Measurements from ENCODE around the gene CD53. TPM values are rescaled to one million over a fixed set of nuclear protein-coding genes. Genes with fewer than 3 reads are reported as not detected.
A peak's percentile ranks its signal among the peaks of the same experiment; 100 is the strongest.

Gene CD53
- total and polyA plus RNA-seq, 9 of the 15 experiments (the other 6 are each of a cell fraction or from before 2014, with no cell fraction given) = 63.5 to 220 (median 131) TPM

DNA sequence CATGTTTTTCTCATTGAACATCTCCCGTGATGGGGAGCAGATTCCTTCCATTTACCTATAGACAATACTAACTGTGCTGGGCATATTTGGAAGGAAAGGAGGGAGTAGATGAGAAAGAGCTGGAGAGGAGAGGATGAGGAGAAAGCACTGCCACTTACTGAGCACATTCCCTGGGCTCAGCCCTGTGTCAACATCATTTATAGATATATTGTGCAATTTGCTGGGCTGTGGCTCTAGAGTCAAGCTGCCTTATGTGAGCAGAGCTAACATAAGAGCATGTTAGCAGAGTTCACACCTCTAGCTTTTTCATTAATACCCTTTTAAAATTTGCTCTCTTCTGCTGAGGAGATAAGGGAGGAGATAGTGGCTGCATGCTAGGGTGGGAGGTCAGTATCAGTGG lies 22.3 kb upstream of the CD53 start:
- DNase-seq (ENCODE audit: extremely low read depth in 1 of 4, low spot score in 3 of 4) (no peak), FAIRE-seq (no peak), ATAC-seq (no peak)
- Histone ChIP-seq H4K20me1 (replicated peaks; ENCODE audit: control insufficient read depth, insufficient read depth, low read length) (no peaks in the 10 kb centered on the region), H3K9me3 (replicated peaks; ENCODE audit: control insufficient read depth, insufficient read depth, low read depth, low read length) (no peaks in the 10 kb centered on the region), H3K36me3 (ENCODE audit: control insufficient read depth, insufficient read depth, low read length) (no peaks in the 10 kb centered on the region), H3K4me3 (no peak overlapping the region), H2AFZ (ENCODE audit: low read depth, low read length) (no peak overlapping the region), H3K4me1 (replicated peaks in 1 of 2; ENCODE audit: control insufficient read depth in 2 of 2, insufficient read depth in 2 of 2, low read length in 2 of 2) (peaks cover 0 to 4% of the 10 kb centered on the region in 2 experiments; a peak in 1 of 5 replicates), H3K9me1 (ENCODE audit: control insufficient read depth, insufficient read depth, low read length) (no peaks in the 10 kb centered on the region), H3K27me3 (ENCODE audit: control insufficient read depth in 2 of 2, insufficient read depth in 2 of 2, low read length in 2 of 2) (peaks cover 0 to 11% of the 10 kb centered on the region in 2 experiments; a peak in 2 of 5 replicates), H3K27ac (ENCODE audit: extremely low read depth, low read depth, low read length) (no peak overlapping the region), H3K9ac (ENCODE audit: insufficient read depth in 1 of 2, low read depth in 2 of 2, low read length in 2 of 2) (no peak overlapping the region), H3K4me2 (ENCODE audit: insufficient read depth, low read length) (no peak overlapping the region), H3K79me2 (ENCODE audit: control insufficient read depth, insufficient read depth, low read length) (no peaks in the 10 kb centered on the region)
- in situ Hi-C loops (cut with MboI) = no loop called here
- no peak for TF ChIP-seq NFE2 (IDR thresholded peaks at IDR 0.05; ENCODE audit: low read depth)
- TF ChIP-seq ZNF124 (CRISPR knock-in tag; IDR thresholded peaks at IDR 0.05) = no peak
- TF ChIP-seq KLF10 (CRISPR knock-in tag; IDR thresholded peaks at IDR 0.05) = no peak
- TF ChIP-seq, protein P1, sequence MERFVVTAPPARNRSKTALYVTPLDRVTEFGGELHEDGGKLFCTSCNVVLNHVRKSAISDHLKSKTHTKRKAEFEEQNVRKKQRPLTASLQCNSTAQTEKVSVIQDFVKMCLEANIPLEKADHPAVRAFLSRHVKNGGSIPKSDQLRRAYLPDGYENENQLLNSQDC (CRISPR knock-in tag; IDR thresholded peaks at IDR 0.05) = no peak
- peak; percentile 80 for TF ChIP-seq CEBPB (tag; IDR thresholded peaks at IDR 0.05)
- no peak for TF ChIP-seq ZKSCAN8 (CRISPR knock-in tag; IDR thresholded peaks at IDR 0.05)
- TF ChIP-seq MEF2D (tag; conservative IDR thresholded peaks at IDR 0.05; ENCODE audit: low read depth) = no peak
- no peak for TF ChIP-seq CHD2 (IDR thresholded peaks at IDR 0.05; ENCODE audit: low read depth, low read length)
- no peak for TF ChIP-seq CEBPG (CRISPR knock-in tag; IDR thresholded peaks at IDR 0.05)
- peak; percentile 21 to 61; a peak in 2 of 4 replicates for TF ChIP-seq CEBPG (tag; conservative IDR thresholded peaks at IDR 0.05 in 1 of 2, IDR thresholded peaks at IDR 0.05 in 1 of 2)
- no peak for TF ChIP-seq ZNF311 (CRISPR knock-in tag; IDR thresholded peaks at IDR 0.05)
- TF ChIP-seq ZFP30 (CRISPR knock-in tag; IDR thresholded peaks at IDR 0.05; ENCODE audit: borderline replicate concordance) = no peak
- no peak for TF ChIP-seq USF1 (CRISPR knock-in tag; IDR thresholded peaks at IDR 0.05)
- intact Hi-C loops (cut with micrococcal nuclease) = no loop called here
- BruUV-seq (replicated peaks) = no TSS peak
- CTCF ChIA-PET (ENCODE audit: low intra/inter-chr PET ratio) = no interaction called here
- POLR2A ChIA-PET = interaction anchor here (1.3 kb wide), 1 partner anchor 113 kb away, joined by 3 read pairs; the partner anchor contains the start of gene LRIF1
- 0% methylated on average over 1 of the region's 1 CpG for WGBS (ENCODE audit: insufficient coverage, low coverage, missing lambda C conversion rate)

Data from K562 (cell line).